Peyer's patch (tissue), 4 donors: ENCODE results near the gene EHD4. TPM values are rescaled to one million over a fixed set of nuclear protein-coding genes. Genes with fewer than 3 reads are reported as not detected.

Experiments used
- DNase-seq, 3 donors: peaks; one replicate each; pipeline ENCODE4 v3.0.0-alpha.2; 2017 to 2019
- H3K27ac ChIP-seq, 4 donors: fragments of 200-600 bp; sonication (generic); one replicate each; pipeline ENCODE4 v1.5.1; 2016 to 2019
- H3K27me3 ChIP-seq, 2 donors: fragments of 200-600 bp; sonication (generic); one replicate each; pipeline ENCODE4 v1.5.1; 2019
- H3K36me3 ChIP-seq, 3 donors: fragments of 200-600 bp; sonication (generic); one replicate each; pipeline ENCODE4 v1.5.1; 2016 to 2019
- H3K4me1 ChIP-seq, 4 donors: fragments of 200-600 bp; sonication (generic); one replicate each; pipeline ENCODE4 v1.5.1; 2016 to 2019
- H3K4me3 ChIP-seq, 4 donors: fragments of 200-600 bp; sonication (generic); 1 replicate in 3 of 4; 2 replicates in 1 of 4; pipeline ENCODE4 v1.5.1; 2016 to 2019; ENCODE audit warnings: mild to moderate bottlenecking in 1 of 4
- H3K9me3 ChIP-seq, 4 donors: fragments of 200-600 bp; sonication (generic); one replicate each; pipeline ENCODE4 v1.5.1; 2016 to 2019; ENCODE audit warnings: mild to moderate bottlenecking in 1 of 4
- CTCF ChIP-seq, 6 experiments: fragments of 450-650 bp in 4 of 6; fragments of 200-600 bp in 2 of 6; sonication (generic) in 1 of 6; IDR thresholded peaks; one replicate each; pipeline ENCODE4 v1.5.1; 2017 to 2019; ENCODE audit warnings: antibody characterized with exemption in 6 of 6, mild to moderate bottlenecking in 3 of 6, moderate library complexity in 1 of 6
- POLR2A ChIP-seq, 2 donors: fragments of 450-650 bp; IDR thresholded peaks; one replicate each; pipeline ENCODE4 v1.5.1; 2017; ENCODE audit warnings: antibody characterized with exemption in 2 of 2, mild to moderate bottlenecking in 2 of 2, moderate library complexity in 2 of 2
- total RNA-seq, 4 donors: library from RNA; depleted of rRNA; stranded (reverse); fragments of >200 nt; gene quantifications; one replicate each; pipeline ENCODE4 v1.1.0, GENCODE V29; 2016

Gene EHD4
- total RNA-seq, 4 donors from 2014 or later, result 23.1 to 53.9 (median 34.9) TPM

DNA sequence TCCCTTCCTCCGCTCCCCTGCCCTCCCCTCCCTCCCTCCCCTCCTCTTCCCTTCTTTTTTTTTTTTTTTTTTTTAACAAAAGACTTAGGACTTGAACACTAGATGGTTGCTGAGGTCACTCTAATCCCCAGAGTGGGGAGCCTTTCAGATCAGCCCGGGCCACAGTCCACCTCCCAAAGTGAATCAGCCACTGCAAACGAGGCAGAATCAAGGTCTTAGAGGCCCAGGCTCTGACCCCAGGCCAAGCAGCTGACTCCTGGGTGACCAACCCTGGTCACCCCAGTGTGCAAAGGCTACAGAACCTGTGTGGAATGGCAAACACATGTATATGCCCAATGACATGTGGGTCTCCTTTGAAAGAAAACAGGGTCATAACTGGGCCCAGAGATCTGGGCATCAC is 18.3 kb upstream of the EHD4 start:
- H3K27ac ChIP-seq, result no peak overlapping the region
- no peaks in the 10 kb centered on the region for H3K27me3 ChIP-seq
- TF ChIP-seq POLR2A (IDR thresholded peaks at IDR 0.05), result no peak
- no peak for TF ChIP-seq CTCF (IDR thresholded peaks at IDR 0.05)
- no peaks in the 10 kb centered on the region for H3K4me1 ChIP-seq
- H3K4me3 ChIP-seq, result no peak overlapping the region
- H3K36me3 ChIP-seq, result no peaks in the 10 kb centered on the region
- DNase-seq, result no peak
- no peaks in the 10 kb centered on the region for H3K9me3 ChIP-seq

- Histone ChIP-seq H3K4me3 (no peak overlapping the region), H3K27ac (no peak overlapping the region), H3K27me3 (no peaks in the 10 kb centered on the region), H3K4me1 (no peaks in the 10 kb centered on the region), H3K9me3 (no peaks in the 10 kb centered on the region), H3K36me3 (no peaks in the 10 kb centered on the region)
- TF ChIP-seq POLR2A (IDR thresholded peaks at IDR 0.05) (no peak), CTCF (IDR thresholded peaks at IDR 0.05) (no peak)
- DNase-seq, result no peak
Measured at GRCh38 chr15:41990243-41990605, 17.9 kb upstream of the EHD4 start.

- no peak overlapping the region for H3K4me3 ChIP-seq
- TF ChIP-seq POLR2A (IDR thresholded peaks at IDR 0.05) (no peak), CTCF (IDR thresholded peaks at IDR 0.05) (peak; percentile 86 to 98 (median 97))
- no peaks in the 10 kb centered on the region for H3K4me1 ChIP-seq
- H3K9me3 ChIP-seq, result no peaks in the 10 kb centered on the region
- H3K36me3 ChIP-seq, result no peaks in the 10 kb centered on the region
- DNase-seq, result peak; percentile 70 to 92 (median 90)
- H3K27ac ChIP-seq, result no peak overlapping the region
- no peaks in the 10 kb centered on the region for H3K27me3 ChIP-seq
Measured at GRCh38 chr15:41989573-41990242, 17.4 kb upstream of the EHD4 start.

DNA sequence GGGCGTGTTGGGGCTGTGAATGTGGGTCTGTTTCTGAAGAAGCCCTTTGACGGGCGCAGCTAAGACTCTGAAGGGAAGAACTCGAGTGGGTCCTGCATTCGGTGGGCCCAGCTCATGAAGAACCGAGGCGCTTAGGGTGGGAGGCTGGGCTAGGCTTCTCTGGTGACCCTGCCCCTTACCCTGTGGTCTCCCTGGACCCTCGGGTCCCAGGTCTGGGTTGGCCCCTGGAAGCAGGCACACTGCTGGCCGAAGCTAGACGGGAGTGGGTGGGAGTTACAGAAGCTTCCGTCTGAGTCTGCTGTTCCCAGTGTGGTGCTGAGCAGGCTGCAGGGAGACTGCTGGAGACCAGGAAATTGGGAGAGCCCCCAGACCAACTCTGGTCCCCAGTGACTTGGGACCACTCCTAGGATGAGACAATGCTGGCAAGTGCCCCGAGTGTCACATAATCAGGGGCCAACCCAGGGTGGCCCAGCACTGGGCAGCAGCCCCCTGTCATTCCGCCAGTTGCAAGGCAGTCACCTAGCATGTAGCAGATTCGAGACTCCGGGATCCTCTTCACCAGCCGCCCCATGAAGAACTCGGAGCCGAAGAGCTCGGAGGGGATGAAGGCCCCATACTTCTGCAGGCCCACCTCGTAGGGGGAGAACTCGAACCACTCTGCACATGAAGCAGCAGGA is 16.7 kb upstream of the EHD4 start:
- H3K9me3 ChIP-seq, result no peaks in the 10 kb centered on the region
- DNase-seq, result no peak
- H3K36me3 ChIP-seq, result no peaks in the 10 kb centered on the region
- no peaks in the 10 kb centered on the region for H3K27me3 ChIP-seq
- no peaks in the 10 kb centered on the region for H3K4me1 ChIP-seq
- no peak overlapping the region for H3K27ac ChIP-seq
- no peak overlapping the region for H3K4me3 ChIP-seq
- TF ChIP-seq CTCF (IDR thresholded peaks at IDR 0.05), result no peak
- TF ChIP-seq POLR2A (IDR thresholded peaks at IDR 0.05), result no peak

- Histone ChIP-seq H3K9me3 (no peaks in the 10 kb centered on the region), H3K4me3 (no peak overlapping the region), H3K4me1 (no peaks in the 10 kb centered on the region), H3K36me3 (no peaks in the 10 kb centered on the region), H3K27me3 (no peaks in the 10 kb centered on the region), H3K27ac (no peak overlapping the region)
- DNase-seq, result no peak
- TF ChIP-seq POLR2A (IDR thresholded peaks at IDR 0.05) (no peak), CTCF (IDR thresholded peaks at IDR 0.05) (no peak)
Measured at GRCh38 chr15:41987925-41988275, 15.5 kb upstream of the EHD4 start.
